RWPE2 (cell line): ENCODE data around the gene DCAF6.
A peak's percentile ranks its signal among the peaks of the same experiment; 100 is the strongest.

Experiments
- ATAC-seq: fragments of 200-7000 bp; cut with Tn5 transposase; 3 replicates; pipeline ENCODE4 v1.9.1; 2021; ENCODE audit warnings: low read depth
- DNase-seq: peaks from one replicate; pipeline ENCODE4 v3.0.0-alpha.2; 2020; ENCODE audit warnings: low spot score
- H3K27ac ChIP-seq: fragments of 450-650 bp; 2 replicates; pipeline ENCODE4 v1.5.1; 2017; ENCODE audit warnings: mild to moderate bottlenecking; ENCODE audit not compliant: poor library complexity, severe bottlenecking
- H3K27me3 ChIP-seq: fragments of 250-450 bp; sonication (Bioruptor Pico); 2 replicates; pipeline ENCODE4 v1.5.1; 2021; ENCODE audit warnings: mild to moderate bottlenecking, moderate library complexity; ENCODE audit not compliant: insufficient read depth, poor library complexity, severe bottlenecking
- H3K36me3 ChIP-seq: fragments of 250-450 bp; sonication (Bioruptor Pico); 2 replicates; pipeline ENCODE4 v1.5.1; 2020; ENCODE audit warnings: low read depth, mild to moderate bottlenecking, moderate library complexity
- H3K4me1 ChIP-seq: fragments of 250-450 bp; sonication (Bioruptor Pico); 2 replicates; pipeline ENCODE4 v1.5.1; 2021; ENCODE audit warnings: mild to moderate bottlenecking, moderate library complexity; ENCODE audit not compliant: insufficient read depth, poor library complexity, severe bottlenecking
- H3K4me3 ChIP-seq: fragments of 250-450 bp; sonication (Bioruptor Pico); 2 replicates; pipeline ENCODE4 v1.5.1; 2021; ENCODE audit warnings: mild to moderate bottlenecking, moderate library complexity; ENCODE audit not compliant: severe bottlenecking
- H3K9me3 ChIP-seq: fragments of 250-450 bp; sonication (Bioruptor Pico); 2 replicates; pipeline ENCODE4 v1.5.1; 2021; ENCODE audit warnings: mild to moderate bottlenecking, moderate library complexity; ENCODE audit not compliant: severe bottlenecking
- TF ChIP-seq, protein P1 (sequence below): fragments of 450-650 bp; IDR thresholded peaks from one replicate; pipeline ENCODE4 v1.5.1; 2017; ENCODE audit warnings: mild to moderate bottlenecking, moderate library complexity; ENCODE audit not compliant: poor library complexity, severe bottlenecking

DCAF6 gene

GRCh38 chr1:167934426-167935215 is 1.9 kb upstream of the DCAF6 start:
- H3K4me3 ChIP-seq: peak overlapping the region; percentile 66
- TF ChIP-seq, protein P1, sequence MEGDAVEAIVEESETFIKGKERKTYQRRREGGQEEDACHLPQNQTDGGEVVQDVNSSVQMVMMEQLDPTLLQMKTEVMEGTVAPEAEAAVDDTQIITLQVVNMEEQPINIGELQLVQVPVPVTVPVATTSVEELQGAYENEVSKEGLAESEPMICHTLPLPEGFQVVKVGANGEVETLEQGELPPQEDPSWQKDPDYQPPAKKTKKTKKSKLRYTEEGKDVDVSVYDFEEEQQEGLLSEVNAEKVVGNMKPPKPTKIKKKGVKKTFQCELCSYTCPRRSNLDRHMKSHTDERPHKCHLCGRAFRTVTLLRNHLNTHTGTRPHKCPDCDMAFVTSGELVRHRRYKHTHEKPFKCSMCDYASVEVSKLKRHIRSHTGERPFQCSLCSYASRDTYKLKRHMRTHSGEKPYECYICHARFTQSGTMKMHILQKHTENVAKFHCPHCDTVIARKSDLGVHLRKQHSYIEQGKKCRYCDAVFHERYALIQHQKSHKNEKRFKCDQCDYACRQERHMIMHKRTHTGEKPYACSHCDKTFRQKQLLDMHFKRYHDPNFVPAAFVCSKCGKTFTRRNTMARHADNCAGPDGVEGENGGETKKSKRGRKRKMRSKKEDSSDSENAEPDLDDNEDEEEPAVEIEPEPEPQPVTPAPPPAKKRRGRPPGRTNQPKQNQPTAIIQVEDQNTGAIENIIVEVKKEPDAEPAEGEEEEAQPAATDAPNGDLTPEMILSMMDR: no peak
- ATAC-seq (no peak), DNase-seq (no peak)
- no peaks in the 10 kb centered on the region for H3K9me3 ChIP-seq
- H3K36me3 ChIP-seq: no peaks in the 10 kb centered on the region
- no peaks in the 10 kb centered on the region for H3K27me3 ChIP-seq
- peak overlapping the region; percentile 87 for H3K27ac ChIP-seq
- H3K4me1 ChIP-seq: peaks cover 11% of the 10 kb centered on the region

- ATAC-seq (peak; percentile 40), DNase-seq (no peak)
- Histone ChIP-seq H3K4me1 (peaks cover 11% of the 10 kb centered on the region), H3K27me3 (no peaks in the 10 kb centered on the region), H3K9me3 (no peaks in the 10 kb centered on the region), H3K4me3 (peak overlapping the region; percentile 66), H3K36me3 (no peaks in the 10 kb centered on the region), H3K27ac (peak overlapping the region; percentile 87)
- TF ChIP-seq, protein P1: no peak
Observed at GRCh38 chr1:167935216-167936067, 1.0 kb upstream of the DCAF6 start.

DNA sequence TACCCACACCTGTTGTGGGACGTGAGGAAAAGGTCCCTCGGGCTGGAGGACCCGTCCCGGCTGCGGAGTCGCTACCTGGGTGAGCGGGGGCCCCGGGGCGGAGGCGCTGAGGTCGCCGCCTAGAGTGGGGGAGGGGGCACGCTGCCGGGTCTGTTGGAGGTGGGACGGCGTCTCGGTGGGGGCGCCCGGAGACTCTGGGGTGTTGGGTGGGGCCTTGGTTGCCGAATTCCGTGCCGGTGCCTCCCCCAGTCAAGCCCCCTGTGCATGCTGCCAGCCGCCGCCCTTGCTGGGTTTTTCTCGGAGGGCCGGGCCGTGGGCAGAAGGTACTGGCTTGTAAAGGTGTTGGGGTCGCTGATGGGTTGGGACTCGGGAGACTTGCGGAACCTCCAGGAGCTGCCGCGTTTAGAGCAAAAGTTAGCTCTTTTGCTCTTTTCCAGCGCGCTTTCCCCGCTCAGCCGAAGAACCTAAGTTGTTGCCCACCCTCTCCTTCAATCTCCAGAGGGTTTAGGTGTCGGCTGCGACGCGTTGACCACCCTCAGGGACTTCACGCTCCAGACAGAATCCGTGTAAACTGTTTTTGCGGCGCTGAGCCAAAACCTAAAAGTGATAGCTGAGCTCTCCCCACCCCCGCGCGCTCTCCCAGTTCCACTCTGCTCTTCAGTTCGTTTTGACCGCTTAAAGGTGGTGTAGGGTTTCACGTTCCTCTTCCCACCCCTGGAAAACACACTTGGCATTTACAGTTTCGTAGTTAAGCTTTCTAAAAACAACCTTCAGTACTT is 636 bp downstream of the DCAF6 start, which contains the start of gene MPC2:
MPC2 (minus strand) TSS at position 143 of the 779 bp plus-strand sequence. CDS start 1,231 bp downstream, outside the sequence.
- no peaks in the 10 kb centered on the region for H3K27me3 ChIP-seq
- peak; percentile 33; the same call in 2 of the 3 replicates for ATAC-seq
- no peaks in the 10 kb centered on the region for H3K9me3 ChIP-seq
- peak within 1 kb of the TSS; percentile 66 for H3K4me3 ChIP-seq
- TF ChIP-seq, protein P1: no peak
- peaks cover 11% of the 10 kb centered on the region for H3K4me1 ChIP-seq
- H3K27ac ChIP-seq: peak within 1 kb of the TSS; percentile 87
- DNase-seq: peak; percentile 73
- H3K36me3 ChIP-seq: no peaks in the 10 kb centered on the region; the same call in 1 of the 2 replicates

GRCh38 chr1:167937709-167938010 is 1.2 kb downstream of the DCAF6 start:
- peak overlapping the region; percentile 66 for H3K4me3 ChIP-seq
- no peaks in the 10 kb centered on the region for H3K9me3 ChIP-seq
- ATAC-seq (no peak), DNase-seq (no peak)
- peaks cover 5% of the 10 kb centered on the region for H3K36me3 ChIP-seq
- peak overlapping the region; percentile 87 for H3K27ac ChIP-seq
- TF ChIP-seq, protein P1: no peak
- H3K4me1 ChIP-seq: peaks cover 11% of the 10 kb centered on the region
- no peaks in the 10 kb centered on the region for H3K27me3 ChIP-seq
